ENCODE measurements around the gene LAMA1. TPM values are rescaled to one million over a fixed set of nuclear protein-coding genes. Genes with fewer than 3 reads are reported as not detected.

The LAMA1 gene
- total RNA-seq, 1 experiment from 2014 or later: not detected

- H3K36me3 ChIP-seq (ENCODE audit: low read depth): no peaks in the 10 kb centered on the region
- H3K9me3 ChIP-seq (ENCODE audit: insufficient read depth, low read depth): no peaks in the 10 kb centered on the region
- TF ChIP-seq EZH2 (IDR thresholded peaks at IDR 0.05; ENCODE audit: low read depth): no peak
- DNase-seq: no peak
- H4K20me1 ChIP-seq (ENCODE audit: insufficient read depth): no peaks in the 10 kb centered on the region
- intact Hi-C loops (cut with micrococcal nuclease; ENCODE audit: unreplicated experiment): no loop called here
- H3K9me2 ChIP-seq (ENCODE audit: insufficient read depth): no peaks in the 10 kb centered on the region
- no peaks in the 10 kb centered on the region for H3K79me2 ChIP-seq (ENCODE audit: low read depth)
- H3K27ac ChIP-seq: no peak overlapping the region
- H3K4me2 ChIP-seq: no peak overlapping the region
- H3F3A ChIP-seq (ENCODE audit: insufficient read depth, low read depth): no peaks in the 10 kb centered on the region
- no peak overlapping the region for H3K4me3 ChIP-seq
- no TSS peak for BruUV-seq (replicated peaks)
- ChIA-PET POLR2A (ENCODE audit: unreplicated experiment) (no interaction called here), CTCF (no interaction called here)
- no peaks in the 10 kb centered on the region for H3K4me1 ChIP-seq (replicated peaks; ENCODE audit: insufficient read depth)
- H2AFZ ChIP-seq: no peak overlapping the region
- H3K27me3 ChIP-seq (ENCODE audit: insufficient read depth, low read depth): peaks cover 98% of the 10 kb centered on the region
These were observed 167.6 kb downstream of the LAMA1 start for GRCh38 chr18:6949800-6950586.

GRCh38 chr18:6948281-6949055 lies 169.1 kb downstream of the LAMA1 start:
- Histone ChIP-seq H4K20me1 (ENCODE audit: insufficient read depth) (no peaks in the 10 kb centered on the region), H3F3A (ENCODE audit: insufficient read depth, low read depth) (no peaks in the 10 kb centered on the region), H3K27me3 (ENCODE audit: insufficient read depth, low read depth) (peaks cover 95% of the 10 kb centered on the region), H3K36me3 (ENCODE audit: low read depth) (no peaks in the 10 kb centered on the region), H3K9me2 (ENCODE audit: insufficient read depth) (no peaks in the 10 kb centered on the region), H3K4me1 (replicated peaks; ENCODE audit: insufficient read depth) (no peaks in the 10 kb centered on the region), H3K79me2 (ENCODE audit: low read depth) (no peaks in the 10 kb centered on the region), H3K27ac (no peak overlapping the region), H3K4me3 (no peak overlapping the region), H2AFZ (no peak overlapping the region), H3K4me2 (no peak overlapping the region), H3K9me3 (ENCODE audit: insufficient read depth, low read depth) (no peaks in the 10 kb centered on the region)
- no TSS peak for BruUV-seq (replicated peaks)
- ChIA-PET CTCF (no interaction called here), POLR2A (ENCODE audit: unreplicated experiment) (no interaction called here)
- intact Hi-C loops (cut with micrococcal nuclease; ENCODE audit: unreplicated experiment): no loop called here
- DNase-seq: no peak
- TF ChIP-seq CTCF (conservative IDR thresholded peaks at IDR 0.05) (no peak), EZH2 (IDR thresholded peaks at IDR 0.05; ENCODE audit: low read depth) (no peak)

- H3K4me2 ChIP-seq: no peak overlapping the region
- H3K4me1 ChIP-seq (replicated peaks; ENCODE audit: insufficient read depth): no peaks in the 10 kb centered on the region
- H3K36me3 ChIP-seq (ENCODE audit: low read depth): no peaks in the 10 kb centered on the region
- peaks cover 95% of the 10 kb centered on the region for H3K27me3 ChIP-seq (ENCODE audit: insufficient read depth, low read depth)
- BruUV-seq (replicated peaks): no TSS peak
- no peak for DNase-seq
- H3K79me2 ChIP-seq (ENCODE audit: low read depth): no peaks in the 10 kb centered on the region
- CTCF ChIA-PET: no interaction called here
- no peak overlapping the region for H3K27ac ChIP-seq
- no peaks in the 10 kb centered on the region for H3K9me2 ChIP-seq (ENCODE audit: insufficient read depth)
- no peak for TF ChIP-seq EZH2 (IDR thresholded peaks at IDR 0.05; ENCODE audit: low read depth)
- no peak for TF ChIP-seq CTCF (conservative IDR thresholded peaks at IDR 0.05)
- H4K20me1 ChIP-seq (ENCODE audit: insufficient read depth): no peaks in the 10 kb centered on the region
- no peaks in the 10 kb centered on the region for H3K9me3 ChIP-seq (ENCODE audit: insufficient read depth, low read depth)
- no peaks in the 10 kb centered on the region for H3F3A ChIP-seq (ENCODE audit: insufficient read depth, low read depth)
- POLR2A ChIA-PET (ENCODE audit: unreplicated experiment): no interaction called here
- intact Hi-C loops (cut with micrococcal nuclease; ENCODE audit: unreplicated experiment): no loop called here
- H2AFZ ChIP-seq: no peak overlapping the region
- no peak overlapping the region for H3K4me3 ChIP-seq
These were observed 170.1 kb downstream of the LAMA1 start for GRCh38 chr18:6947338-6948030.
